IPS-18c (cell line): Measurements from ENCODE around the gene CCDC69.
"Not testable (repeated sequence)": the region's sequence is repeated elsewhere in the genome, so short reads cannot be mapped to it uniquely, and the experiment has no call there.

ENCODE experiments used
- H3K4me3 ChIP-seq: 2 replicates; pipeline ENCODE4 v1.7.0; 2013; ENCODE audit warnings: low read depth, mild to moderate bottlenecking, low read length, moderate library complexity; ENCODE audit not compliant: insufficient read depth
- H3K9me3 ChIP-seq: one replicate; pipeline ENCODE4 v1.6.1; 2013; ENCODE audit warnings: mild to moderate bottlenecking, low read length, moderate library complexity; ENCODE audit not compliant: control insufficient read depth, insufficient read depth

CCDC69 gene

DNA sequence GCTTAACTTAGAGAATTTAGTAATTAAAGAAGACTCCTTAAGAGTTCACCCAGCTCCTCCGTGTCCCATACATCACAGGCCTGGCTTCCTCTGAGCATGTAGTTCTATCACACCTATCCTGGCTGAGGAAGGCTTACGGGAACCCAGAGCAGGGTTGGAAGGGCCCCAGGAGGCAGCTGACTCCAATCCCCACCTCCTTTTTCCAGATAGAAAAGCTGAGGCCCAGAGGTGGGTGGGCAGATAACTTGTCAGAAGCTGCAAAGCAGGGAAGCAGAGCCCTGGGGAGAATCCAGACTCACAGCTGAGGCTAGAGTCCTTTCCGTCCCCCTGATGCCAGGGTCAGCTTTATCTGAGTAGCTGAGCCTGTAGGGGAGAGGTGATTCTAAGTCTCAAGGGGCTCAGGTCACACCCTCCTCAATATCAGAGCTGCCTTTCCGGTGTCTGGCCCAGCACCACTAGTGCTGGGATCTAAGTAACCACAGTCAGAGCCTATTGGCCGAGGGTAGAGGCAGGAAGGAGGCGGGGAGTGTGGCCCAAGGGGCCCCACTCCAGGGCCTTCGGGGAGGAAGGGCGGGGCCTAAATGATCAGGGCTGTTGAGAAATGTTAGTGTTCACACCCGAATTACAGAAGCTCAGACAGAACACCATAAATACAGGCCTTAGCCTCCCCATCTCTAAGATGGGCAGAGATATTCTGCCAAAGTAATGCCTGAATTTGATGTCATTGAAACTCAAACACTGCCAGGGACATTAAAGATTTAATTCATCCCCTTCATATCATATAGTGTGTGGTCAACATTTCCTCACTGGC is 9.9 kb downstream of the CCDC69 start:
- no peaks in the 10 kb centered on the region for H3K9me3 ChIP-seq
- no peak overlapping the region for H3K4me3 ChIP-seq

DNA sequence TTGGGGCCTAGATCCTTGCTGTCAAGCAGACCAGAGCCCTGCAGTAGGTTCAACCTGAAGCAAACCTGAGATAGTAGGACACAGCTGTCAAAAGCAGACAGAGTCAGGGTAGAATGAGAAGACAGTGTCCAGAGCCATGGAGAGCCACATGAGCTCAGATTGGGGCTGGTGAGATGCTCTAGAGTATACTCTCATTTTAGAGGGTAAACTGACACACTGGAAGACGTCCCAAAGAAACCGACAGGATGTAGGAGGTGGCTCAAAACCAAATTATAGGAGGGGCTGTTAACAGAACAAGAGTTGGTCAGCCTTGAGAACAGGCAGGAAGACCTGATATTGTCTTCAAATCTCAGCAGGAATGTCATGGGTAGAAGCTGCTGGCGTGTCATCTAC is 11.5 kb downstream of the CCDC69 start:
- no peaks in the 10 kb centered on the region for H3K9me3 ChIP-seq
- H3K4me3 ChIP-seq: no peak overlapping the region

DNA sequence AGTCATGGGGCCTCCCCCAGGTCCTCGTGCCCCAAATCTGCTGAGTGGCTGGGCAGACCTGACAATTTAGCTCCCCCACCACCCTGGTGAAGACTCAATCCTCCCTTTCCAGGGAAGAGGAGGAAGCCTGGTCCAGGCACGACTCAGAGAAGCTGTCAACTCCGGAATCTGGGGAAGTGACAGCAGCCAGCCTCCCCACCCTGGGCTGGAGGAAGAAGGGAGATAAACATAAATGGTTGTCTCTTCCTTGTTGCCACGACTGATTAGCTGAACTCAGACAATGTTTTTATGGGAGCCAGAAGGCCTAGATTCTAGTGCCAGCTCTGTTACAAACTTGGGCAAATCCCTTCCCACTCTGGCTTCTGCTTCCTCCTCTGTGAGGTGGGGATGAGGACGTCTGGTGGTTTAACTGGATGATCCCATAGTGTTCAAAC is 15.4 kb downstream of the CCDC69 start:
- Histone ChIP-seq H3K9me3 (no peaks in the 10 kb centered on the region), H3K4me3 (no peak overlapping the region)

DNA sequence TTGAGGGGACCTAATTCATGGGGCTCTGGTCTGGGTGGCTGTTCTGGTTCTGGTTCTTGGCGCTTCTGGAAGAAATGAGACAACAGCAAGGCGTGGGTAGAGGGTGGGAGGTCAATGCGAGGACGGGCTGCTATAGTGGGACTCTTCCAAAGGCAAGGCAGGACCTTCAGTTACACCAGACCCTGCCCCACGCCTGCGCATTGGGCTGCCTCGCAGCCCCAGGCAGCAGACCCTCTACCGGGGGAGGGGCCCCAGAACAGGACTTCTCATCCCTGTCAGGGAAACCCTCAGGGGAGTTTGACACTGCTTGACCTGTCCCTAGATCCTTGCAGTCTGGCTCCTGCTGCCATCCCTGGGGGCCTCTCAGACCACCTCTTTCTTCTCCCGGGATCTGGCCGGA is 18.5 kb downstream of the CCDC69 start:
- Histone ChIP-seq H3K9me3 (no peaks in the 10 kb centered on the region), H3K4me3 (no peak overlapping the region)

DNA sequence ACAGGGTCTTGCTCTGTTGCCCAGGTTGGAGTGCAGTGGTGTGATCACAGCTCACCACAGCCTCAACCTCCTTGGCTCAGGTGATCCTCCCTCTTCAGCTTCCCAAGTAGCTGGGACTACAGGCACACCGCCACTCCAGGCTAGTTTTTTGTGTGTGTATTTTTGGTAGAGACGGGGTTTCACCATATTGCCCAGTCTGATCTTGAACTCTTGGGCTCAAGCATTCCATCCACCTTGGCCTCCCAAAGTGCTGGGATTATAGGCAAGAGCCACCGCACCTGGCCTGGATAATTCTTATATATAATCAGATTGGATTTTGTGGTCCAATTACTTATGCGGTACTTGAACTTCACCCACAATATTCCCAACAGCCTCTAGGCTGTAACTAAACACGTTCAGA is 19.8 kb downstream of the CCDC69 start:
- no peak overlapping the region for H3K4me3 ChIP-seq
- no peaks in the 10 kb centered on the region for H3K9me3 ChIP-seq

DNA sequence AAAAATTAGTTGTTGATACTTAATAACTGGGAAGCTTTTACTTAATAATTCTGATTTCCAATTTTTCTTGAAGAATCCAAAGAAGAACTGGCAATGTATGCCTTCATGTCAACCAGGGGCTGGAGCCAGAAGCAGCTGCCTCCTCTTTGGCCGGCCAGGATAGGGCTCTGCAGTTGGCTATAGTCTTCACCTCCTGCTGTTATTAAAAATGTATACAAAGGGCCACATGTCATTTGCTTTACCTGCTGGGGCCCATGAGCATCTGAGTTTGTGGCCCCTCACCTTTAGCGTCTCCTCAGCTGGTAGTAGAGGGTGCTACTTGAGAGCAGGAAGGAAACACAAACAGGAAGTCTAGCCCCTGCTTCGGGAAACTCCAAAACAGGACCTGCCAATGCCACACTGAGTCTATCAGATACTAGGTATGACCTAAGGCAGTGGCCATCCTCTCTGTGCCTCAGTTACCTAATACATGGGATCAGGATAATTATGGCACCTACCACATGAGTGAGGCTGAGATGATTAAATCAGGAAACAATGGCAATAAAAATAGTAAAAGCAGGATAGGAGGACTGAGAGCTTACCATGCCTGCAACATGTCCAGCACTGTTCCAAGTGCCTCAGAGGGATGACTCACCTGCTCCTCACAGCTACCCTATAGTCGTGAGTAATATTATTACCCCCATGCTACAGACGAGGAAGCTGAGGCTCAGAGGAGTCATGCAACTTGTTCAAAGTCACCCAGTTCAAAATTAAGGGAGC is 21.3 kb downstream of the CCDC69 start:
- no peaks in the 10 kb centered on the region for H3K9me3 ChIP-seq
- no peak overlapping the region for H3K4me3 ChIP-seq

DNA sequence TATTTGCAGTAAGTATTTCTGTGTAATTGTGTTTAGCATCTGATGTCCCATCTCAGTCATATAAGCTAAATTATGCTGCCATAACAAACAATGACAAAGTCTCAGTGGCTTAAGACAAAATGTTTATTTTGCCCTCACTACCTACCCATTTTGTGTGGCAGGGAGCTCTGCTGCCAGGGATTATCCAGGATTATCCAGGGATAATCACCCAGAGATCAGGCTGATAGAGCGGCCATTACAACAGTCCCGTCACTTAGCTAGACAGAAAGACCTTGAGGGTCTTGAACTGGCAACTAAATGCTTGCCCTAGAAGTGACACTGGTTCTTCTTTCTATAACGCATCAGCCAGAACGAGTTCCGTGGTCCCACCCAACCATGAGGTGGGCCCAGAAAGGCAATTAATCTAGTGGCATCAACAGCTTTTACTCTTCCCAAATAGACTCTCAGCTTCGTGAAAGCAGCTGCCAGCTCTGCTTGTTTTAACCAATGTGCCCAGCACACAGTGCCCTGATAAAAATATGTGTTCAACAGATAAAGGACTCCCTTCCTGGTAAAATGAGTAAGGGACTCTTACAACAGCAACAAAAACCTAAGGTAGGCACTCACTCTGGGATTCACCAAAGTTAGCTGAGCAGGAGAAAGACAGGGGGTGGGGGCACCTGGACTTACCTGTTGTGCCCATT is 22.8 kb downstream of the CCDC69 start:
- Histone ChIP-seq H3K9me3 (no peaks in the 10 kb centered on the region), H3K4me3 (no peak overlapping the region)

DNA sequence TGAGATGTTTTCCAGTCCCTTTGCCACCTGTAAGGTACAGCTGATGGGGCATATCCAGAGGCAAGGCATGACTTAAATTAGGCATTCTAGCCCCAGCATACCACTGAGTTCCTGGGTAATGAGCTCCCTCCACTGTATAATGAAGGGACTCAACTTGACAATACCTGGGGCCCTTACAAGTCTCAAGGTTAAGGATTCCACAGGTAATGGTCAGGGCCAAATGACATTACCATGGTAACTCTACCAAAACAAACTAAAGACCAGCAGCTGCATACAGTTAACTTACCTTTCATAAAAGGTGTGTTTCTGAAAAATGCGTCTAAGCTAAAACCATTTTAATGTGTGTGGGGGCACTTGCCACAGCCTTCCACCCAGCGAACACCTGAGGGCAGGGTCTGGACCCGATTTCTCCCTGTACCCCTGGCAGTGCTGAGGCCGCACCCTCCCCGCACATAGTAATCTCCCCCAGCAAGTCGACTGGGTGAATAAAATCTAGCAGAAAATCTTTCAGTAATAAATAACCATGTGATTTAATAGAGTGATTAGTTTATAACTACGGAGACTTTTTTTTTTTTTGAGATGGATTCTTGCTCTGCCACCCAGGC is 24.2 kb downstream of the CCDC69 start:
- Histone ChIP-seq H3K9me3 (no peaks in the 10 kb centered on the region), H3K4me3 (no peak overlapping the region)

DNA sequence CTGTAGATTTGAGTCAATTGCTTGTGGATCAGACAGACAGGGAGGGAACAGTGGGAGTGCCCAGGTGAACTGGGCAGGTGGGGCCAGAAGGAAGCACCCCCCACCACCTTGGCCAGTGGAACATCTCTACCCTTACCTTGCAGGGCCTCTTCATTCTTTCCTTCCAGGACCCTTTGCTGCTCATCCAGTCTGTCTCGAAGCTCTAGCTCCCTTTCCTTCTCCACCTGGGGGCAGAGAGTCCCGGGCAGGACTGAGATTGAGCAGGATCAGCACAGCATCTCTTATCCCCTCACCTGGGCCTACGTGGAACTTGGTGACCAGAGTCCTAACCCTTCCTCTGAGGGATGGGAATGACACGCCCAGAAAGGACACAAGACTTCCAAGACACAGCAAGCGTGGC is 25.0 kb downstream of the CCDC69 start:
- no peaks in the 10 kb centered on the region for H3K9me3 ChIP-seq
- H3K4me3 ChIP-seq: no peak overlapping the region

DNA sequence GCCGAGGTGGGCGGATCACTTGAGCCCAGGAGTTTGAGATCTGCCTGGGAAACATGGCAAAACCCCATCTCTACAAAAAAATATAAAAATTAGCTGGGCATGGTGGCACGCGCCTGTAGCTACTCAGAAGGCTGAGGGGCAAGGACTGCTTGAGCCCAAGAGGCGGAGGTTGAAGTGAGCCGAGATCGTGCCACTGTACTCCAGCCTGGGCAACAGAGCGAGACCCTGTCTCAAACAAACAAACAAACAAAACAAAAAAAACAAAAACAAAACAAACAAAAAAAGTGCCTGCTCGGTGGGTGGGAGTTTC is 26.6 kb downstream of the CCDC69 start:
- not testable (repeated sequence) for H3K9me3 ChIP-seq, H3K4me3 ChIP-seq

DNA sequence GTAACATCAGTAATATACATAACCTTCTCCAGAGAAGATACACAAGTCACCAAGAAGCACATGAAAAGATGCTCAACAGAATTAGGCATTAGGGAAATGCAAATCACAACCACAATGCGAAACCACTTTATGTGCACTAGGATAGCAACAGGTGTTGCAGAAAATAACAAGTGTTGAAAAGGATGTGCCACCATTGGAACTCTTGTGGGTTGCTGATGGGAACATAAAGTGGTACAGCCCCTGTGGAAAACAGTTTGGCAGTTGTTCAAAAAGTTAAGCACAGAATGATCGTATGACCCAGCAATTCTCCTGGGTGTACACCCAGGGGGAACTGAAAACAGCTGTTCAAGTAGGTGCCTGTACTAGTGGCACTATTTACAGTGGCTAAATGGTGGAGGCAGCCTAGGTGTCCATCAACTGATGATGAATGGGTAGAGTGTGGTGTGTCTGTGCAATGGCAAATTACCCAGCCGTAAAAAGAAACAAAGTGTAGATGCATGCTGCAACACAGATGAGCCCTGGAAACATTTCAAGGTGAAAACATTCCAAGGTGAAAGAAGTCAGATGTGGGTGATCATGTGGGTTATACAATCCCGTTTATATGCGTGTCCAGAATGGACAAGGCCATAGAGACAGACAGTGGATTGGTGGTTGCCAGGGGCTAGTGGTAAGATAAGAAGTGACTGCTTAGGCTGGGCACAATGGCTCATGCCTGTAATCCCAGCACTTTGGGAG is 27.2 kb downstream of the CCDC69 start:
- Histone ChIP-seq H3K4me3 (no peak overlapping the region), H3K9me3 (no peaks in the 10 kb centered on the region)

DNA sequence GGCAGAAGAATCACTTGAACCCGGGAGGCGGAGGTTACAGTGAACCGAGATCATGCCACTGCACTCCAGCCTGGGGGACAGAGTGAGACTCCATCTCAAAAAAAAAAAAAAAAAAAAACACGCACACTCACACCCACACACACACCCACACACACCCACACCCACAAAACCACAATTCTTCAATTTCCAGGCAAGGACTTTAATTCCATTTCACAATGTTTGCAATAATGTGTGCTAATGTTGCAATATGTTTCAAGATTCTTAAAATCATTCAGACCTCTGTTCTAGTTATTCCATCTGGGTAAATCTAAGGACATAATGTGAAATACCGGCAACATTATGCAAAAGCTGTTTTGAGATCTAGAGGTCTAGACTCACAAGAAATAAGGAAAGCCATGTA is 28.3 kb downstream of the CCDC69 start:
- H3K9me3 ChIP-seq: no peaks in the 10 kb centered on the region
- H3K4me3 ChIP-seq: no peak overlapping the region

DNA sequence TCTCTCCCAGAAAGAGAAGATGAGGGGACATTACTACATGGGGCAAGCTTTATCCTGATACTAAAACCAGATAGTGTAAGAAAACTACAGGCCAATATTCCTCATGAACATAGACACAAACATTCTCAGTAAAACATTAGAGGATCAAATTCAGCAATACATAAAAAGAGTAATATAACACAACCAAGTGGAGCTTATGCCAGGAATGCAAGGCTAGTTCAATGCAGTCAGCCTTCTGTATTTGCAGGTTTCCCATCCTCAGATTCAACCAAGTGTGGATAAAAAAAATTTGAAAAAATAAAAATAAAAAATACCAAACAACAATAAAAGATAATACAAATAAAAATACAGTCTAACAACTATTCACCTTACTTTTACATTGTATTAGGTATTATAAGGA is 31.3 kb downstream of the CCDC69 start:
- no peaks in the 10 kb centered on the region for H3K9me3 ChIP-seq
- no peak overlapping the region for H3K4me3 ChIP-seq

DNA sequence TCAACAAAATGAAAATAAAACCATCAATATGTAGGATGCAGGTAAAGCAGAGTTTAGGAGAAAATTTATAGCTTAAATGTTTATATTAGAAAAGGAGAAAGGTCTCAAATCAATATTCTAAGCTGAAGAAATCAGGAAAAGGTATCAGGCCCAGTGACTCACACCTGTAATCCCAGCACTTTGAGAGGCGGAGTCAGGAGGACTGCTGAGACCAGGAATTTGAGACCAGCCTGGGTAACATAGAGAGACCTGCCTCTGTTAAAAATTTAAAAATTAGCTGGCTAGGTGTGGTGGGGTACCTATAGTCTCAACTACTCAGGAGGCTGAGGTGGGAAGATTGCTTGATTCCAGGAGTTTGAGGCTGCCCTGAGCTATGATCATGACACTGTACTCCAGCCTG is 32.2 kb downstream of the CCDC69 start:
- Histone ChIP-seq H3K9me3 (no peaks in the 10 kb centered on the region), H3K4me3 (no peak overlapping the region)

DNA sequence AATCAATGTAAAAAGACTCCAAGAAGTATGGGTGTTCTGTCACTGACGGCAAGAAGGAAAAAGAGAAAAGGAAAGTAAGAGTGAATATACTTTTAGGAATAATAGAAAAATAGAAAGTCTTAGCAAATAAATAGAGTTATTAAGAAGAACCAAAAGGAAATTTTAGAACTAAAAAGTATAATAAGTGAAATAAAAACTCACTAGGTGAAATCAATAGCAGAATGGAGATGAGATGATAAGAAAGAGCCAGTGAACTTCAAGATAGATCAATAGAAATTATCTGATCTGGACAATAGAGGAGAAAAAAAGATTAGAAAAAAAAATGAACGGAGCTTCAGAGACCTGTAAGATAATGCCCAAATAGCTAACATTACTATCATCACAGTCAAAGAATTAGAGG is 34.7 kb downstream of the CCDC69 start:
- Histone ChIP-seq H3K4me3 (no peak overlapping the region), H3K9me3 (no peaks in the 10 kb centered on the region)

DNA sequence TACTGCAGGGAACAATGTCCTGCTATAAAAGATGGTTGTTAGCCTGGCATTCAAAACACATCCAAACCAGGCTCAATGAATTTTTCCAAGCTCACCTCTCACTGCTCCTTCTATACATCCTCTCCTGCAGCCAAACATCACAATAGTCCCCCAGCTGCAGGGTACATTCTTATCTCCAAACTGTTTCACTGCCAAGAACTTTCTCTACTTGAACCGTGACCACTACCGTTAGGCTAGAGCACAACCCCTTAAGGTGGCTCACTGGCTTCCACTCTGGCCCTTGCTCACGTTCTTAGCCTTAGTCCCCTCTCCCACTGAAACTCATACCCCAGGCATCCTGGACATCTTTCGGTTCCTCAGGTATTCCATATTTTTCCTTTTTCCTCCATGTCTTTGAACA is 37.4 kb downstream of the CCDC69 start:
- Histone ChIP-seq H3K4me3 (no peak overlapping the region), H3K9me3 (no peaks in the 10 kb centered on the region)

DNA sequence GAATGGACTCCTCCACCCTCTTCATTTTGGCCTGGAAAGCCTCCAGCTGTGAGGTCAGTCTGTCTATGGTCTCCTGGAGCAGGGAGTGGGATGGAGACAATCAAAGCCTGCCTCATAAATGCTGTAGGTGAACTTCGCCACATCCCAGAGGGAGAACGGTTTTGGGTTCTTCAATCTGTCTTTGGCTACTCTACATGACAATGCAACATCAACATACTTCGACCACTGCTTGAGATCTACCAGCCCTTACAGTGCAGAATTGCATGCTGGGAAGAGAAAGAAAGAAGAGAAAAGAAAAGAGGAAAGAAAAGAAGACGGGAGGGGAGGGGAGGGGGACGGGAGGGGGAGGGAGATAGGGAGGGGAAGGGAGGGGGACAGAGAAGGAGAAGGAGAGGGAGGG is 37.8 kb downstream of the CCDC69 start:
- Histone ChIP-seq H3K4me3 (no peak overlapping the region), H3K9me3 (no peaks in the 10 kb centered on the region)
